H1 (cell line): Measurements from ENCODE around the gene CFAP157. TPM values are rescaled to one million over a fixed set of nuclear protein-coding genes. Genes with fewer than 3 reads are reported as not detected.

Experiments used
- CTCF ChIA-PET: fragments of 300-600 bp; sonication (Branson Sonifier 250); formaldehyde crosslinking; loops from one replicate; lab custom pipeline; 2021; ENCODE audit not compliant: partially characterized antibody; lab: Charles Lee
- POLR2A ChIA-PET: fragments of 300-600 bp; sonication (Branson Sonifier 250); formaldehyde crosslinking; loops from one replicate; lab custom pipeline; 2021; ENCODE audit warnings: inconsistent platforms; ENCODE audit not compliant: partially characterized antibody; lab: Charles Lee
- DNase-seq, 2 experiments: peaks; one replicate each; pipeline versions ENCODE4 v3.0.0 to v3.0.0-alpha.2; 2010 to 2022; ENCODE audit warnings: low spot score in 2 of 2, low read depth in 1 of 2, mixed read lengths in 1 of 2
- FAIRE-seq: peaks from 2 replicates; lab custom pipeline; 2011; peaks lifted over from hg19 to GRCh38; lab: Jason Lieb, UNC
- H2AFZ ChIP-seq: 2 replicates; pipeline ENCODE4 v1.8.1; 2012; ENCODE audit warnings: low read length, inconsistent platforms
- H2AK5ac ChIP-seq: 2 replicates; pipeline ENCODE4 v1.6.1; 2013; ENCODE audit warnings: low read depth, low read length
- H2BK120ac ChIP-seq: replicated peaks from 2 replicates; pipeline ENCODE3; 2013; ENCODE audit warnings: low read depth, low read length, inconsistent platforms
- H2BK12ac ChIP-seq: 2 replicates; pipeline ENCODE4 v1.6.1; 2013; ENCODE audit warnings: low read depth, low read length
- H2BK15ac ChIP-seq: 2 replicates; pipeline ENCODE4 v1.6.1; 2013; ENCODE audit warnings: low read length
- H2BK20ac ChIP-seq: 2 replicates; pipeline ENCODE4 v1.6.1; 2013; ENCODE audit warnings: low read length
- H2BK5ac ChIP-seq: 2 replicates; pipeline ENCODE4 v1.6.1; 2013; ENCODE audit warnings: low read depth, low read length
- H3K14ac ChIP-seq: 2 replicates; pipeline ENCODE4 v1.6.1; 2013; ENCODE audit warnings: inconsistent platforms; ENCODE audit not compliant: insufficient read length
- H3K18ac ChIP-seq: 2 replicates; pipeline ENCODE4 v1.6.1; 2013; ENCODE audit warnings: low read length; ENCODE audit errors: extremely low read depth
- H3K23ac ChIP-seq: 2 replicates; pipeline ENCODE4 v1.6.1; 2013; ENCODE audit warnings: inconsistent platforms; ENCODE audit not compliant: insufficient read length
- H3K23me2 ChIP-seq: 2 replicates; pipeline ENCODE4 v1.6.1; 2013; ENCODE audit warnings: low read depth, low read length
- H3K27ac ChIP-seq: 2 replicates; pipeline ENCODE4 v1.6.1; 2011; ENCODE audit warnings: low read depth, low read length, inconsistent platforms
- H3K27me3 ChIP-seq, 4 experiments: replicated peaks in 1 of 4; 1 replicate in 1 of 4; 2 replicates in 3 of 4; pipeline versions ENCODE4 v1.6.1 to v1.8.1; 2011 to 2013; ENCODE audit warnings: low read length in 3 of 4, mild to moderate bottlenecking in 3 of 4, inconsistent platforms in 2 of 4, mixed read lengths in 2 of 4, moderate library complexity in 1 of 4; ENCODE audit not compliant: control insufficient read depth in 3 of 4, insufficient read depth in 3 of 4; ENCODE audit errors: extremely low read depth in 1 of 4
- H3K36me3 ChIP-seq, 4 experiments: 2 replicates each; pipeline versions ENCODE4 v1.6.1 to v1.8.1; 2011 to 2013; ENCODE audit warnings: mild to moderate bottlenecking in 4 of 4, low read length in 3 of 4, moderate library complexity in 2 of 4, control low read depth in 1 of 4, inconsistent platforms in 1 of 4; ENCODE audit not compliant: insufficient read depth in 4 of 4, control insufficient read depth in 2 of 4
- H3K4ac ChIP-seq: replicated peaks from 2 replicates; pipeline ENCODE3; 2013; ENCODE audit warnings: low read length, low read depth, mixed read lengths, inconsistent platforms; ENCODE audit not compliant: insufficient read length
- H3K4me1 ChIP-seq, 4 experiments: replicated peaks in 1 of 4; 1 replicate in 1 of 4; 2 replicates in 3 of 4; pipeline versions ENCODE4 v1.6.1 to v1.8.1; 2011 to 2013; ENCODE audit warnings: low read length in 3 of 4, inconsistent platforms in 2 of 4, mixed read lengths in 1 of 4; ENCODE audit not compliant: insufficient read depth in 4 of 4, control insufficient read depth in 3 of 4
- H3K4me2 ChIP-seq, 2 experiments: 2 replicates each; pipeline versions ENCODE4 v1.6.1 to v1.8.1; 2011 to 2013; ENCODE audit warnings: low read depth in 2 of 2, low read length in 2 of 2, control low read depth in 1 of 2, inconsistent platforms in 1 of 2, mild to moderate bottlenecking in 1 of 2; ENCODE audit not compliant: insufficient read depth in 1 of 2
- H3K4me3 ChIP-seq, 4 experiments: fragments of 200-600, 300-600 bp in 1 of 4; sonication (generic), shearing (Covaris generic), sonication (Bioruptor Twin) in 1 of 4; 2 replicates each; pipeline versions ENCODE4 v1.5.1 to v1.8.1; 2011 to 2016; ENCODE audit warnings: low read length in 4 of 4, low read depth in 3 of 4, control low read depth in 2 of 4, inconsistent platforms in 2 of 4, mild to moderate bottlenecking in 2 of 4, mixed read lengths in 1 of 4, moderate library complexity in 1 of 4; ENCODE audit not compliant: insufficient read depth in 2 of 4; ENCODE audit errors: extremely low read depth in 1 of 4
- H3K56ac ChIP-seq: replicated peaks from 2 replicates; pipeline ENCODE3; 2013; ENCODE audit warnings: low read depth, mild to moderate bottlenecking, mixed read lengths, low read length, inconsistent platforms; ENCODE audit not compliant: insufficient read length
- H3K79me1 ChIP-seq: 2 replicates; pipeline ENCODE4 v1.6.1; 2013; ENCODE audit warnings: low read depth, low read length, control low read depth
- H3K79me2 ChIP-seq, 2 experiments: 2 replicates each; pipeline versions ENCODE4 v1.6.1 to v1.8.1; 2012 to 2013; ENCODE audit warnings: low read length in 2 of 2, mild to moderate bottlenecking in 2 of 2, inconsistent platforms in 1 of 2; ENCODE audit not compliant: insufficient read depth in 2 of 2, control insufficient read depth in 1 of 2
- H3K9ac ChIP-seq, 4 experiments: replicated peaks in 1 of 4; 1 replicate in 1 of 4; 2 replicates in 3 of 4; pipeline versions ENCODE4 v1.6.1 to v1.8.1; 2011 to 2013; ENCODE audit warnings: low read depth in 3 of 4, low read length in 3 of 4, control low read depth in 2 of 4, mild to moderate bottlenecking in 2 of 4, moderate library complexity in 2 of 4, inconsistent platforms in 1 of 4; ENCODE audit errors: extremely low read depth in 1 of 4
- H3K9me3 ChIP-seq, 2 experiments: 2 replicates each; pipeline versions ENCODE4 v1.6.1 to v1.8.1; 2012 to 2013; ENCODE audit warnings: mild to moderate bottlenecking in 2 of 2, moderate library complexity in 2 of 2, control low read depth in 1 of 2, inconsistent platforms in 1 of 2, low read depth in 1 of 2, low read length in 1 of 2, mixed read lengths in 1 of 2; ENCODE audit not compliant: insufficient read depth in 2 of 2
- H4K20me1 ChIP-seq, 2 experiments: replicated peaks in 1 of 2; 2 replicates each; pipeline versions ENCODE3 to v1.8.1; 2011 to 2013; ENCODE audit warnings: inconsistent platforms in 2 of 2, low read length in 2 of 2, mild to moderate bottlenecking in 1 of 2; ENCODE audit not compliant: insufficient read depth in 2 of 2, control insufficient read depth in 1 of 2
- H4K5ac ChIP-seq: 2 replicates; pipeline ENCODE4 v1.6.1; 2013; ENCODE audit warnings: low read length, low read depth, mixed read lengths, inconsistent platforms; ENCODE audit not compliant: insufficient read length
- H4K8ac ChIP-seq: 2 replicates; pipeline ENCODE4 v1.8.0; 2013; ENCODE audit warnings: mild to moderate bottlenecking, moderate library complexity, low read length, inconsistent platforms; ENCODE audit not compliant: insufficient read depth; ENCODE audit errors: extremely low read depth
- H4K91ac ChIP-seq: replicated peaks from 2 replicates; pipeline ENCODE3; 2013; ENCODE audit warnings: low read length, mixed read lengths, inconsistent platforms; ENCODE audit not compliant: insufficient read length
- CHD1 ChIP-seq: IDR thresholded peaks from 2 replicates; pipeline ENCODE4 v1.6.1; 2012; ENCODE audit warnings: low read depth, low read length, improper control_type of control experiment
- CHD2 ChIP-seq: IDR thresholded peaks from 2 replicates; pipeline ENCODE4 v1.6.1; 2012; ENCODE audit warnings: low read length, improper control_type of control experiment
- HDAC6 ChIP-seq: IDR thresholded peaks from one replicate; pipeline ENCODE4 v1.7.1; 2012; ENCODE audit warnings: low read depth, mild to moderate bottlenecking, inconsistent platforms, low read length, moderate library complexity
- MAFK ChIP-seq: IDR thresholded peaks from 2 replicates; pipeline ENCODE4 v1.6.1; 2012; ENCODE audit warnings: low read depth, mild to moderate bottlenecking, improper control_type of control experiment, low read length
- NANOG ChIP-seq: IDR thresholded peaks from 2 replicates; pipeline ENCODE4 v1.6.1; 2011; ENCODE audit warnings: low read length, low read depth, mild to moderate bottlenecking, inconsistent platforms; ENCODE audit not compliant: insufficient read depth, poor library complexity, severe bottlenecking
- POLR2A ChIP-seq, 2 experiments: IDR thresholded peaks; 1 replicate in 1 of 2; 2 replicates in 1 of 2; pipeline ENCODE4 v1.6.1; 2011; ENCODE audit warnings: low read depth in 2 of 2, low read length in 2 of 2, mild to moderate bottlenecking in 2 of 2; ENCODE audit errors: control extremely low read depth in 1 of 2
- RAD21 ChIP-seq, 2 experiments: IDR thresholded peaks in 1 of 2; conservative IDR thresholded peaks in 1 of 2; 2 replicates each; pipeline ENCODE4 v1.6.1; 2011; ENCODE audit warnings: low read depth in 2 of 2, low read length in 2 of 2, improper control_type of control experiment in 1 of 2, inconsistent platforms in 1 of 2, mild to moderate bottlenecking in 1 of 2, moderate library complexity in 1 of 2
- RFX5 ChIP-seq: IDR thresholded peaks from 2 replicates; pipeline ENCODE4 v1.6.1; 2011; ENCODE audit warnings: low read depth, low read length, improper control_type of control experiment, borderline replicate concordance
- SP4 ChIP-seq: IDR thresholded peaks from 2 replicates; pipeline ENCODE4 v1.6.1; 2012; ENCODE audit warnings: low read length, inconsistent platforms
- TAF1 ChIP-seq: IDR thresholded peaks from 2 replicates; pipeline ENCODE4 v1.6.1; 2011; ENCODE audit warnings: mild to moderate bottlenecking, low read depth, low read length
- YY1 ChIP-seq: IDR thresholded peaks from 2 replicates; pipeline ENCODE4 v1.6.1; 2011; ENCODE audit warnings: low read depth, mild to moderate bottlenecking, low read length
- WGBS, 2 experiments: shearing (Covaris generic) in 1 of 2; methylation state at CpG; one replicate each; pipeline versions ENCODE4 v1.1.6 to v1.1.7; 2013 to 2015; ENCODE audit warnings: low lambda C conversion rate in 2 of 2, mixed read lengths in 2 of 2, inconsistent platforms in 1 of 2, low coverage in 1 of 2, missing lambda C conversion rate in 1 of 2; ENCODE audit not compliant: insufficient replicate concordance in 2 of 2, insufficient coverage in 1 of 2, insufficient read length in 1 of 2; ENCODE audit errors: extremely low coverage in 1 of 2, missing lambda C conversion rate in 1 of 2; 5-methylcytosine and 5-hydroxymethylcytosine counted together
- polyA plus RNA-seq, 7 experiments: library from polyadenylated mRNA; depleted of rRNA in 3 of 7; stranded (reverse) in 5 of 7; unstranded in 2 of 7; fragments of >200 nt in 5 of 7; fragments of 200-250 nt in 2 of 7; gene quantifications; 1 replicate in 5 of 7; 2 replicates in 1 of 7; 4 replicates in 1 of 7; pipeline versions ENCODE4 v1.2.1 to v1.2.3, GENCODE V29; 2011 to 2013; ENCODE audit warnings: missing spikeins in 2 of 7, mixed read lengths in 2 of 7
- total RNA-seq: library from RNA; stranded (reverse); fragmentation: NEBNext Ultra II Directional; extraction: Animal tissue kit (Norgen Biotek cat#: 25700); gene quantifications from 2 replicates; pipeline ENCODE4 v1.2.1, GENCODE V29; 2021

CFAP157 gene
- total and polyA plus RNA-seq, 2 of the 8 experiments (the other 6 are each of a cell fraction or from before 2014, with no cell fraction given): not detected

GRCh38 chr9:127692071-127692470, 14.7 kb upstream of the CFAP157 start:
- ChIA-PET POLR2A (interaction anchor here (0.7 kb wide), 1 partner anchor 58 kb away, joined by 3 read pairs; no protein-coding TSS in a partner anchor), CTCF (interaction anchor here (0.7 to 1.6 kb wide), 4 partner anchors 19 to 1055 kb away, joined by 3 to 4 read pairs (median 3); no protein-coding TSS in a partner anchor)
- no peak overlapping the region for H3K14ac ChIP-seq
- WGBS, 2 experiments: 94% methylated on average over 20 of the region's 20 CpGs; no CpG with 5 or more reads in 1 of the 2 experiments
- no peaks in the 10 kb centered on the region for H3K79me1 ChIP-seq
- H3K9me3 ChIP-seq: no peaks in the 10 kb centered on the region
- peaks cover 0 to 3% (median 2%) of the 10 kb centered on the region in 4 experiments; a peak in 3 of 8 replicates for H3K36me3 ChIP-seq
- H3K27me3 ChIP-seq: no peaks in the 10 kb centered on the region
- no peak overlapping the region for H2AFZ ChIP-seq
- no peak overlapping the region for H2BK15ac ChIP-seq
- H3K4me3 ChIP-seq: no peak overlapping the region
- H3K4ac ChIP-seq: no peak overlapping the region
- H2BK12ac ChIP-seq: no peak overlapping the region
- H4K91ac ChIP-seq: no peak overlapping the region
- H2BK5ac ChIP-seq: no peak overlapping the region
- no peak overlapping the region for H2BK120ac ChIP-seq
- no peak overlapping the region for H3K9ac ChIP-seq
- H3K27ac ChIP-seq: no peak overlapping the region
- no peaks in the 10 kb centered on the region for H4K20me1 ChIP-seq
- H3K18ac ChIP-seq: no peak overlapping the region
- no peak overlapping the region for H3K4me2 ChIP-seq
- H4K5ac ChIP-seq: no peak overlapping the region
- no peaks in the 10 kb centered on the region for H3K4me1 ChIP-seq
- no peaks in the 10 kb centered on the region for H3K79me2 ChIP-seq
- no peak overlapping the region for H3K23ac ChIP-seq
- H3K23me2 ChIP-seq: no peaks in the 10 kb centered on the region
- H2AK5ac ChIP-seq: no peak overlapping the region
- no peak overlapping the region for H4K8ac ChIP-seq
- DNase-seq (no peak), FAIRE-seq (no peak)
- no peak overlapping the region for H3K56ac ChIP-seq
- H2BK20ac ChIP-seq: no peak overlapping the region
- no peak for TF ChIP-seq POLR2A (IDR thresholded peaks at IDR 0.05; ENCODE audit: control extremely low read depth in 1 of 2, low read depth in 2 of 2, low read length in 2 of 2)
- no peak for TF ChIP-seq RAD21 (IDR thresholded peaks at IDR 0.05 in 1 of 2, conservative IDR thresholded peaks at IDR 0.05 in 1 of 2; ENCODE audit: low read depth in 2 of 2, low read length in 2 of 2)
- TF ChIP-seq MAFK: no peak
- no peak for TF ChIP-seq RFX5
- TF ChIP-seq YY1: no peak
- no peak for TF ChIP-seq NANOG
- TF ChIP-seq TAF1: no peak
- TF ChIP-seq CHD1: no peak
- TF ChIP-seq SP4: no peak
- no peak for TF ChIP-seq HDAC6
- TF ChIP-seq CHD2: no peak
